Hematopoietic multipotent progenitor cell treated with erythropoietin and hydrocortisone succinate and interleukin-3 and kit ligand, for 15 days (in vitro differentiated cells): ENCODE measurements around the gene EML6.

Experiments
- DNase-seq: peaks from one replicate; pipeline ENCODE4 v3.0.0-alpha.2; 2015; ENCODE audit warnings: low spot score

Gene EML6

GRCh38 chr2:54912893-54913292 is 189.4 kb downstream of the EML6 start:
- no peak for DNase-seq

GRCh38 chr2:54914637-54915036 is 191.2 kb downstream of the EML6 start:
- no peak for DNase-seq

GRCh38 chr2:54915101-54915500 is 191.6 kb downstream of the EML6 start:
- DNase-seq: no peak

- no peak for DNase-seq
Measured at GRCh38 chr2:54916637-54917036, 193.2 kb downstream of the EML6 start.

- no peak for DNase-seq
Measured at GRCh38 chr2:54918647-54919280, 195.3 kb downstream of the EML6 start.

- DNase-seq: no peak
Measured at GRCh38 chr2:54920660-54921059, 197.2 kb downstream of the EML6 start.

- DNase-seq: no peak
Measured at GRCh38 chr2:54924121-54924520, 200.7 kb downstream of the EML6 start.

- DNase-seq: no peak
Measured at GRCh38 chr2:54925022-54925421, 201.6 kb downstream of the EML6 start.

- no peak for DNase-seq
Measured at GRCh38 chr2:54927085-54927750, 203.8 kb downstream of the EML6 start.

GRCh38 chr2:54927751-54928615 is 204.5 kb downstream of the EML6 start:
- DNase-seq: no peak

GRCh38 chr2:54928719-54929118 is 205.3 kb downstream of the EML6 start:
- DNase-seq: no peak

GRCh38 chr2:54931473-54931872 is 208.0 kb downstream of the EML6 start:
- DNase-seq: no peak

GRCh38 chr2:54935389-54935788 is 211.9 kb downstream of the EML6 start:
- DNase-seq: no peak

GRCh38 chr2:54936766-54937165 is 213.3 kb downstream of the EML6 start:
- no peak for DNase-seq

GRCh38 chr2:54939446-54940118 is 216.1 kb downstream of the EML6 start:
- no peak for DNase-seq

GRCh38 chr2:54940723-54941122 is 217.3 kb downstream of the EML6 start:
- no peak for DNase-seq

GRCh38 chr2:54941248-54941984 is 218.0 kb downstream of the EML6 start:
- DNase-seq: no peak

- DNase-seq: no peak
Measured at GRCh38 chr2:54942373-54942772, 218.9 kb downstream of the EML6 start.

GRCh38 chr2:54944724-54945326 is 221.4 kb downstream of the EML6 start:
- DNase-seq: no peak

- DNase-seq: no peak
Measured at GRCh38 chr2:54945391-54946219, 222.1 kb downstream of the EML6 start.
